Measurements from ENCODE around the gene KCNJ10.

DNA sequence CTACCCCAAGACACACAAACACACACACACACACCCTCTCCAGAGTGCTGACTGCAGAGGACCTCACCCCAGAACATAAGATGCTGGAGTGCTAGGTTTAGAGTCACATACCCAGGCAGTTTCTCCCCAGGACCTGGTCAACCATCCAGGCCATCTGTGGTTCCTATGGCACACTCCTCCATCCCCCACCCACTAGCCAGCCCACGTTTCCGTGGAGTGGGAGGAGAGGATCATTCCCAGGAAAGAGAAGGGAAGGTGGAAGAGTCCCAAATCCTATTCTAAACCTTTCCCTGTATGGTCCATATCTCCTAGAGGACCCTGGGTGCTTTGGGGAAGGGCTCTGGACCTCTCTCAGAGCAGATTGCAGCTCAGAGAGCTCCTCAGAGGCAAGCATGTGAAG lies 12.5 kb upstream of the KCNJ10 start:
- TF ChIP-seq, protein P1, sequence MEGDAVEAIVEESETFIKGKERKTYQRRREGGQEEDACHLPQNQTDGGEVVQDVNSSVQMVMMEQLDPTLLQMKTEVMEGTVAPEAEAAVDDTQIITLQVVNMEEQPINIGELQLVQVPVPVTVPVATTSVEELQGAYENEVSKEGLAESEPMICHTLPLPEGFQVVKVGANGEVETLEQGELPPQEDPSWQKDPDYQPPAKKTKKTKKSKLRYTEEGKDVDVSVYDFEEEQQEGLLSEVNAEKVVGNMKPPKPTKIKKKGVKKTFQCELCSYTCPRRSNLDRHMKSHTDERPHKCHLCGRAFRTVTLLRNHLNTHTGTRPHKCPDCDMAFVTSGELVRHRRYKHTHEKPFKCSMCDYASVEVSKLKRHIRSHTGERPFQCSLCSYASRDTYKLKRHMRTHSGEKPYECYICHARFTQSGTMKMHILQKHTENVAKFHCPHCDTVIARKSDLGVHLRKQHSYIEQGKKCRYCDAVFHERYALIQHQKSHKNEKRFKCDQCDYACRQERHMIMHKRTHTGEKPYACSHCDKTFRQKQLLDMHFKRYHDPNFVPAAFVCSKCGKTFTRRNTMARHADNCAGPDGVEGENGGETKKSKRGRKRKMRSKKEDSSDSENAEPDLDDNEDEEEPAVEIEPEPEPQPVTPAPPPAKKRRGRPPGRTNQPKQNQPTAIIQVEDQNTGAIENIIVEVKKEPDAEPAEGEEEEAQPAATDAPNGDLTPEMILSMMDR (conservative IDR thresholded peaks at IDR 0.05; ENCODE audit: low read length), result no peak
- TF ChIP-seq EZH2phosphoT487 (IDR thresholded peaks at IDR 0.05; ENCODE audit: borderline replicate concordance, low read depth, low read length), result no peak
